ENCODE results near the gene KHDRBS1.
"Not testable (repeated sequence)": the region's sequence is repeated elsewhere in the genome, so short reads cannot be mapped to it uniquely, and the experiment has no call there.

Gene KHDRBS1

GRCh38 chr1:31985430-31985829 lies 28.2 kb upstream of the KHDRBS1 start:
- TF ChIP-seq CTCF (IDR thresholded peaks at IDR 0.05) = no peak
- intact Hi-C loops (cut with DNase I; ENCODE audit: low total_unique reads) = no loop called here
- Histone ChIP-seq H3K36me3 (no peaks in the 10 kb centered on the region), H3K27me3 (no peaks in the 10 kb centered on the region), H3K9me3 (no peaks in the 10 kb centered on the region), H3K4me1 (peaks cover 0 to 6% (median 0%) of the 10 kb centered on the region in 4 donors), H3K4me3 (no peak overlapping the region), H3K27ac (peak overlapping the region in 1 of 2 donors; percentile 21)
- DNase-seq = no peak

- DNase-seq = no peak
- H3K4me3 ChIP-seq = no peak overlapping the region
- peaks cover 0 to 17% (median 0%) of the 10 kb centered on the region in 4 donors for H3K4me1 ChIP-seq
- no peaks in the 10 kb centered on the region for H3K27me3 ChIP-seq
- intact Hi-C loops (cut with DNase I; ENCODE audit: low total_unique reads) = no loop called here
- no peak overlapping the region for H3K27ac ChIP-seq
- H3K36me3 ChIP-seq = no peaks in the 10 kb centered on the region
- H3K9me3 ChIP-seq = no peaks in the 10 kb centered on the region
- no peak for TF ChIP-seq CTCF (IDR thresholded peaks at IDR 0.05)
These were observed 26.5 kb upstream of the KHDRBS1 start for GRCh38 chr1:31987135-31987619.

- peaks cover 0 to 13% (median 0%) of the 10 kb centered on the region in 4 donors for H3K4me1 ChIP-seq
- no peaks in the 10 kb centered on the region for H3K9me3 ChIP-seq
- no peak overlapping the region for H3K27ac ChIP-seq
- intact Hi-C loops (cut with DNase I; ENCODE audit: low total_unique reads) = no loop called here
- no peak overlapping the region for H3K4me3 ChIP-seq
- H3K36me3 ChIP-seq = no peaks in the 10 kb centered on the region
- TF ChIP-seq CTCF (IDR thresholded peaks at IDR 0.05) = no peak
- no peak for DNase-seq
- H3K27me3 ChIP-seq = no peaks in the 10 kb centered on the region
These were observed 23.7 kb upstream of the KHDRBS1 start for GRCh38 chr1:31989964-31990363.

- TF ChIP-seq CTCF (IDR thresholded peaks at IDR 0.05) = no peak
- no peak for DNase-seq
- intact Hi-C loops (cut with DNase I; ENCODE audit: low total_unique reads) = no loop called here
- Histone ChIP-seq H3K4me3 (no peak overlapping the region), H3K27ac (no peak overlapping the region), H3K9me3 (no peaks in the 10 kb centered on the region), H3K27me3 (no peaks in the 10 kb centered on the region), H3K36me3 (no peaks in the 10 kb centered on the region), H3K4me1 (peaks cover 0 to 10% (median 0%) of the 10 kb centered on the region in 4 donors)
These were observed 22.5 kb upstream of the KHDRBS1 start for GRCh38 chr1:31991182-31991581.

GRCh38 chr1:31995263-31995662 lies 18.4 kb upstream of the KHDRBS1 start:
- H3K27ac ChIP-seq = no peak overlapping the region
- H3K9me3 ChIP-seq = no peaks in the 10 kb centered on the region
- no peak overlapping the region for H3K4me3 ChIP-seq
- intact Hi-C loops (cut with DNase I; ENCODE audit: low total_unique reads) = no loop called here
- no peaks in the 10 kb centered on the region for H3K27me3 ChIP-seq
- no peaks in the 10 kb centered on the region for H3K36me3 ChIP-seq
- no peak for DNase-seq
- H3K4me1 ChIP-seq = peaks cover 0 to 10% (median 0%) of the 10 kb centered on the region in 4 donors
- no peak for TF ChIP-seq CTCF (IDR thresholded peaks at IDR 0.05)

GRCh38 chr1:31996121-31996520 lies 17.5 kb upstream of the KHDRBS1 start:
- H3K27ac ChIP-seq; H3K9me3 ChIP-seq; H3K27me3 ChIP-seq; H3K4me1 ChIP-seq; DNase-seq; H3K36me3 ChIP-seq; intact Hi-C loops (cut with DNase I; ENCODE audit: low total_unique reads); H3K4me3 ChIP-seq: not testable (repeated sequence)
